Neuron (in vitro differentiated cells): Measurements from ENCODE around the gene GRM8.

ENCODE experiments used
- H2AFZ ChIP-seq: one replicate; pipeline ENCODE4 v1.6.1; 2013; ENCODE audit warnings: low read depth, mild to moderate bottlenecking, inconsistent platforms, low read length, moderate library complexity
- H3K27me3 ChIP-seq: one replicate; pipeline ENCODE4 v1.6.1; 2013; ENCODE audit warnings: low read length; ENCODE audit not compliant: insufficient read depth
- H3K36me3 ChIP-seq: one replicate; pipeline ENCODE4 v1.6.1; 2013; ENCODE audit warnings: low read length; ENCODE audit not compliant: insufficient read depth
- H3K4me1 ChIP-seq: one replicate; pipeline ENCODE4 v1.6.1; 2013; ENCODE audit warnings: low read length; ENCODE audit not compliant: insufficient read depth
- H3K4me3 ChIP-seq: 2 replicates; pipeline ENCODE4 v1.5.1; 2013; ENCODE audit warnings: mild to moderate bottlenecking, low read length, moderate library complexity
- H3K9me3 ChIP-seq: one replicate; pipeline ENCODE4 v1.6.1; 2013; ENCODE audit warnings: low read length

Gene GRM8

DNA sequence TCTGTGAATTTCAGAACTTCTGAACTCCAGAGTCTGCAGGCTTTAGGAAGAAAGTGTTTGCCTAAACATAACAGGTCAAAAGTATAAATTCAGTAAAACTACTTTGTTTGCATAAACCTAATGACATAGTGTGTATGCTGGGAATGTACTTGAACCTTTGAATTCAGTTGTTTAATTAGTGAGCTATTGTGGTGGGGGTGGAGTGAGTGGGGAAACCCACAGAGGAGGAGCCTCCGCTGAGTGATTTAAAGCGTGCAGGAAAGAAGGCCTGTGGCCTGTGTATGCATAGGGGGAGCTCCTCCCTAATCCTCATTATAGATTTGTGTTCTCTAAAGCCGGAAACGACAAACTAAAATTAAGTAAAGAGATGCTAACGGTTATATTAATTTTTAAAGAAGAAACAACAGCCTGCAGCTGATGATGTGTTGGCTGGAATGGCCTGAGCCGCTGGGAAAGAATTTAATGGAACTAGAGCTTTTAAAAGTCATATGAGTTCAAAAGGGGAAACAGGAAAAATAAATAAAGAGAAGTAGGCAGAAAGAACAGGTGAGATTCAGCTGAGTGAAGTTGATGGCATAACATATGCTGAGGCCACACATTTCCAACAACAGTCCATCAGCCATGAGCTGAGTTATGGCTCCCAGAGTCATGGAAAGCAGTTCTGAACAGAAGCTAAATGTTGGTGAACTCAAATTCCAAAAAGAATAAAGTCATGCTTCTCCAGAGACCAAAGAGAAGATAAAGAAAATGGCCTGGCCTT, 595.0 kb downstream of the GRM8 start:
- Histone ChIP-seq H3K4me1 (no peaks in the 10 kb centered on the region), H3K9me3 (no peaks in the 10 kb centered on the region), H2AFZ (no peak overlapping the region), H3K4me3 (no peak overlapping the region), H3K27me3 (no peaks in the 10 kb centered on the region), H3K36me3 (no peaks in the 10 kb centered on the region)

DNA sequence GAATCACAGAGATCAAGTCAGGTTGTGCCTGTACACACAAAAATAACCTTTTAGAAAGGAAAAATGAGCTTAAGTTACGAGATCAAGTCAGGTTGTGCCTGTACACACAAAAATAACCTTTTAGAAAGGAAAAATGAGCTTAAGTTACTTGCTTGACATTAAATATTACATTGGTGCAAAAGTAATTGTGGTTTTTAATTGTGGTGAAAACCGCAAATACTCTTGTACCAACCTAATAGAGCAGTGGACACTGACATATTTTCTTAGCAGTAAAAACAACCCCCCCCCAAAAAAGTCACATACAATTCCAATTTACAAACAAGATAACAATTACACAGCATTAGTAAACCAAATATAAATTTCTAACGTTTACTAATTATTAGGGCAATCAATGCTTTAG, 595.6 kb downstream of the GRM8 start:
- Histone ChIP-seq H3K9me3 (no peaks in the 10 kb centered on the region), H3K27me3 (no peaks in the 10 kb centered on the region), H3K4me1 (no peaks in the 10 kb centered on the region), H3K36me3 (no peaks in the 10 kb centered on the region), H3K4me3 (no peak overlapping the region), H2AFZ (no peak overlapping the region)

DNA sequence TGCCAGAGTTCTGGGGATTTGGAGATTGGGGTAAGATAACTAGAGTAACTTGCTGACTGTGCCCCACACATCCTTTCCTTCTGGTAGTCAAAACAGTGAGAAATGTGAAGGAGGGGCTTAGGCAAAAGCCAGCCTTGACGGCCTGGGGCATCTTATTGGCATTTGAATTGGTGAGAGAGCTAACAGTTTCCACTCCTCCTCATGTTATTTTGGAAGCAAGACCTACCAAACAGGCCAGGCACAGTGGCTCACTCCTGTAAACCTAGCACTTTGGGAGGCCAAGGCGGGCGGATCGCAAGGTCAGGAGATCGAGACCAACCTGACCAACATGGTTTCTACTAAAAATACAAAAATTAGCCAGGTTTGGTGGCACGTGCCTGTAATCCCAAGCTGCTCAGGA, 596.6 kb downstream of the GRM8 start:
- H3K36me3 ChIP-seq = no peaks in the 10 kb centered on the region
- no peaks in the 10 kb centered on the region for H3K9me3 ChIP-seq
- no peak overlapping the region for H2AFZ ChIP-seq
- no peaks in the 10 kb centered on the region for H3K4me1 ChIP-seq
- no peaks in the 10 kb centered on the region for H3K27me3 ChIP-seq
- H3K4me3 ChIP-seq = no peak overlapping the region

DNA sequence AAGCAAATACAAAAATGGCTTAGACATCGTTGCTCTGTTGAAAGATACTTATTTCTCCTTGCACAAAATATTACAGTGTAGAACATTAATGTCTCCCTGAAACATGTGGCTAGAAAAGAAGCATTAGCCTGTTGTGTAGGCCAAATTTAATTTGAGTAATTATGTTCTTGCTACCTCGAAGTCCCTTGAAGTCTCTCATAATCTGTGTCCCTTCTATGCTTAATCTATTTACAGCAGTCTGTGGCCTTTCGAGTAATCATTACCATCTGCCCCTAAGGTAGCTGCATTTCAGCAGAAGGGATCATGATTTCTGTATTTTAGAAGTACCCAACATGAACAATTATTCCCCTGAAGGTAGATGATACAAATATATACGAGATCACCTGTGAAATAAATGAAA, 615.2 kb downstream of the GRM8 start:
- no peaks in the 10 kb centered on the region for H3K36me3 ChIP-seq
- H3K4me3 ChIP-seq = no peak overlapping the region
- H3K27me3 ChIP-seq = no peaks in the 10 kb centered on the region
- H3K9me3 ChIP-seq = no peaks in the 10 kb centered on the region
- H2AFZ ChIP-seq = no peak overlapping the region
- no peaks in the 10 kb centered on the region for H3K4me1 ChIP-seq

- Histone ChIP-seq H3K9me3 (no peaks in the 10 kb centered on the region), H3K27me3 (no peaks in the 10 kb centered on the region), H2AFZ (no peak overlapping the region), H3K36me3 (no peaks in the 10 kb centered on the region), H3K4me1 (no peaks in the 10 kb centered on the region), H3K4me3 (no peak overlapping the region)
Observed at GRCh38 chr7:126635545-126635944, 617.2 kb downstream of the GRM8 start.

DNA sequence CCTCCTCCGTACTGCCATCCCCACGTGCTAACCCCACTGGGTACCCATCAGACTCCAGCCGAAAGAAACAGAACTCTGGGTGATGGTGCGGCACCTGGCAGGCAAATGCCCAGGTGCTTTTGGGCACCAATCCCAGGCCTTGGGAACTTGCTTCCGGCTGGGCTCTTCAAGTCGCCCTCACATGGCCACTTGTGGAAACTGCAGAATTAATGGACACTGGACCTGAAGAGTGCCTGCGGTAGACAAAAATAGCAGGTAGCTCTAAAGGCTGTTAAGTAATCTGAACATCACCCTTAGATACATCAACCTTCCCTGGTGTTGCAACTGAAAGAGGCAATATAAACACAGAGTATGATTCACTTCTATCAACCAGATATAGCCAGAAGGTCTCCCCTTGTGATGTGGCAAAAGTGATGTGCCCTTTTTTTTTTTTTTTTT, 644.4 kb downstream of the GRM8 start:
- H3K36me3 ChIP-seq = no peaks in the 10 kb centered on the region

DNA sequence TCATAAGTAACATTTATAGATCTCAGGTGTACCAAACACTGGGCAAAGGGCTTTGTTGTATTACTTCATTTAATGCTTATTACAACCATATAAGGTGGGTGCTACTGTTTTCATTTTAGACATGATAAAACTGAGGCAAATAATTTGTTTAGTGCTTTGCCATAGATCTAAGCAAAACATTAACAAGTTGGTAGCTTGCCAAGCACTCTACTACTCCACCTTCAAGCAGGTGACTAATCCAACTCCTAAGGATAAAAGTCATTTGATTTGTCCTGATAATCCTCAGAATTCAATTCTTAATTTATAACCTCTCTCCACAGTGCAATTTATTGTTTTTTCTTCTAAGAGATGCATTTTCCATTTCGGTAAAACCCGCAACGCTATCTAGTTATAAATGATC, 646.4 kb downstream of the GRM8 start:
- Histone ChIP-seq H2AFZ (no peak overlapping the region), H3K4me3 (no peak overlapping the region), H3K4me1 (no peaks in the 10 kb centered on the region), H3K36me3 (no peaks in the 10 kb centered on the region), H3K27me3 (no peaks in the 10 kb centered on the region), H3K9me3 (no peaks in the 10 kb centered on the region)

More for the DNA sequence above, 644.4 kb downstream of the GRM8 start:
- Histone ChIP-seq H3K9me3 (no peaks in the 10 kb centered on the region), H3K27me3 (no peaks in the 10 kb centered on the region), H3K4me3 (no peak overlapping the region), H3K4me1 (no peaks in the 10 kb centered on the region), H2AFZ (no peak overlapping the region)

GRCh38 chr7:126605553-126605952, 647.2 kb downstream of the GRM8 start:
- H3K4me1 ChIP-seq = no peaks in the 10 kb centered on the region
- H2AFZ ChIP-seq = no peak overlapping the region
- no peak overlapping the region for H3K4me3 ChIP-seq
- no peaks in the 10 kb centered on the region for H3K36me3 ChIP-seq
- no peaks in the 10 kb centered on the region for H3K27me3 ChIP-seq
- no peaks in the 10 kb centered on the region for H3K9me3 ChIP-seq

GRCh38 chr7:126605056-126605455, 647.7 kb downstream of the GRM8 start:
- H2AFZ ChIP-seq = no peak overlapping the region

GRCh38 chr7:126589068-126589684, 663.6 kb downstream of the GRM8 start:
- no peak overlapping the region for H3K4me3 ChIP-seq
- no peaks in the 10 kb centered on the region for H3K27me3 ChIP-seq
- no peak overlapping the region for H2AFZ ChIP-seq
- H3K36me3 ChIP-seq = no peaks in the 10 kb centered on the region
- H3K4me1 ChIP-seq = no peaks in the 10 kb centered on the region
- no peaks in the 10 kb centered on the region for H3K9me3 ChIP-seq

More at GRCh38 chr7:126605056-126605455, 647.7 kb downstream of the GRM8 start:
- Histone ChIP-seq H3K36me3 (no peaks in the 10 kb centered on the region), H3K27me3 (no peaks in the 10 kb centered on the region), H3K9me3 (no peaks in the 10 kb centered on the region), H3K4me3 (no peak overlapping the region), H3K4me1 (no peaks in the 10 kb centered on the region)

DNA sequence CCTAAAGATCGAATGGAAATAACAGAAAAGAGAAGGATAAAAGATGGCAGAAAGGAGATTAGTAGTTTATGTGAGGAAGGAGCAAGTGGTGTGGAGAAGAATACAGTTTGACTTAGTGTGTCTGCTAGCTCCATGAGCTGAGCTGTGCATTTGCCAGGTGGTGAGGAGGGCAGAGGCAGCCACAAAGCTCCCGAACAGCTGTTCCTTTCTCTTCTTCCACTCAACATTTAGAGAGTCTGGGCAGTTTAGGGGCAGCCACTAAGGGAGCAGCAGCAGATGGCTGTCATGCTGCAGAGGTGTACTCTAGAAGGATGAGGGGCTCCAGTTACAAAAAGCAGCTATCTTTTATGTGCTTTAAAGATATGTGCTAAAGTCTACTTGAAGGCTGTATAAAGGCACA, 674.4 kb downstream of the GRM8 start:
- no peak overlapping the region for H2AFZ ChIP-seq
- no peak overlapping the region for H3K4me3 ChIP-seq
- no peaks in the 10 kb centered on the region for H3K9me3 ChIP-seq
- no peaks in the 10 kb centered on the region for H3K36me3 ChIP-seq
- no peaks in the 10 kb centered on the region for H3K27me3 ChIP-seq
- H3K4me1 ChIP-seq = no peaks in the 10 kb centered on the region

- no peaks in the 10 kb centered on the region for H3K4me1 ChIP-seq
- no peaks in the 10 kb centered on the region for H3K27me3 ChIP-seq
- no peak overlapping the region for H2AFZ ChIP-seq
- no peaks in the 10 kb centered on the region for H3K9me3 ChIP-seq
- no peak overlapping the region for H3K4me3 ChIP-seq
- H3K36me3 ChIP-seq = no peaks in the 10 kb centered on the region
Observed at GRCh38 chr7:126574276-126575250, 678.2 kb downstream of the GRM8 start.

- H3K27me3 ChIP-seq = no peaks in the 10 kb centered on the region
Observed at GRCh38 chr7:126570845-126571244, 681.9 kb downstream of the GRM8 start.

More at GRCh38 chr7:126570845-126571244, 681.9 kb downstream of the GRM8 start:
- Histone ChIP-seq H3K4me1 (peaks cover 5% of the 10 kb centered on the region), H2AFZ (no peak overlapping the region), H3K36me3 (no peaks in the 10 kb centered on the region), H3K9me3 (no peaks in the 10 kb centered on the region), H3K4me3 (no peak overlapping the region)
